Astrocyte of the cerebellum (primary cell): Measurements from ENCODE around the gene UBE3B.

Experiments used
- DNase-seq: peaks from one replicate; pipeline ENCODE4 v3.0.0-alpha.2; 2011; ENCODE audit warnings: low read depth
- H3K4me3 ChIP-seq: 2 replicates; pipeline ENCODE4 v1.5.1; 2011; ENCODE audit warnings: mild to moderate bottlenecking, low read depth, low read length, moderate library complexity
- CTCF ChIP-seq: IDR thresholded peaks from 2 replicates; pipeline ENCODE4 v1.5.1; 2012; ENCODE audit warnings: low read length, low read depth, moderate library complexity, mild to moderate bottlenecking; ENCODE audit errors: missing control alignments
- in situ Hi-C: cut with HindIII; loops from 2 replicates; pipeline ENCODE4 v1.10.0; 2017; ENCODE audit warnings: low sequenced_read_pairs

The UBE3B gene

GRCh38 chr12:109542014-109542413 lies 64.6 kb downstream of the UBE3B start:
- in situ Hi-C loops, result loop anchor here (25.0 kb wide), 1 partner anchor 245 kb away; no protein-coding TSS in a partner anchor
- DNase-seq, result no peak
- no peak overlapping the region for H3K4me3 ChIP-seq
- TF ChIP-seq CTCF, result no peak

GRCh38 chr12:109542876-109543275 lies 65.4 kb downstream of the UBE3B start:
- no peak overlapping the region for H3K4me3 ChIP-seq
- DNase-seq, result no peak
- in situ Hi-C loops, result loop anchor here (25.0 kb wide), 1 partner anchor 244 kb away; no protein-coding TSS in a partner anchor
- TF ChIP-seq CTCF, result no peak

GRCh38 chr12:109544955-109545531 lies 67.6 kb downstream of the UBE3B start:
- DNase-seq, result no peak
- H3K4me3 ChIP-seq, result no peak overlapping the region
- in situ Hi-C loops, result loop anchor here (25.0 kb wide), 1 partner anchor 242 kb away; no protein-coding TSS in a partner anchor
- no peak for TF ChIP-seq CTCF

- no peak for TF ChIP-seq CTCF
- no peak for DNase-seq
- no peak overlapping the region for H3K4me3 ChIP-seq
- in situ Hi-C loops, result loop anchor here (25.0 kb wide), 1 partner anchor 241 kb away; no protein-coding TSS in a partner anchor
Observed at GRCh38 chr12:109545826-109546225, 68.4 kb downstream of the UBE3B start.

- in situ Hi-C loops, result loop anchor here (25.0 kb wide), 1 partner anchor 240 kb away; no protein-coding TSS in a partner anchor
- H3K4me3 ChIP-seq, result no peak overlapping the region
Observed at GRCh38 chr12:109547286-109547685, 69.9 kb downstream of the UBE3B start.

GRCh38 chr12:109548258-109548657 lies 70.8 kb downstream of the UBE3B start:
- no peak overlapping the region for H3K4me3 ChIP-seq
- no peak for DNase-seq
- in situ Hi-C loops, result loop anchor here (25.0 kb wide), 1 partner anchor 239 kb away; no protein-coding TSS in a partner anchor
- no peak for TF ChIP-seq CTCF

More at GRCh38 chr12:109547286-109547685, 69.9 kb downstream of the UBE3B start:
- DNase-seq, result no peak
- no peak for TF ChIP-seq CTCF
